ENCODE data around the gene DCAF17. TPM values are rescaled to one million over a fixed set of nuclear protein-coding genes. Genes with fewer than 3 reads are reported as not detected.

The DCAF17 gene
- total RNA-seq, 2 experiments from 2014 or later = 13.0 to 14.3 TPM

DNA sequence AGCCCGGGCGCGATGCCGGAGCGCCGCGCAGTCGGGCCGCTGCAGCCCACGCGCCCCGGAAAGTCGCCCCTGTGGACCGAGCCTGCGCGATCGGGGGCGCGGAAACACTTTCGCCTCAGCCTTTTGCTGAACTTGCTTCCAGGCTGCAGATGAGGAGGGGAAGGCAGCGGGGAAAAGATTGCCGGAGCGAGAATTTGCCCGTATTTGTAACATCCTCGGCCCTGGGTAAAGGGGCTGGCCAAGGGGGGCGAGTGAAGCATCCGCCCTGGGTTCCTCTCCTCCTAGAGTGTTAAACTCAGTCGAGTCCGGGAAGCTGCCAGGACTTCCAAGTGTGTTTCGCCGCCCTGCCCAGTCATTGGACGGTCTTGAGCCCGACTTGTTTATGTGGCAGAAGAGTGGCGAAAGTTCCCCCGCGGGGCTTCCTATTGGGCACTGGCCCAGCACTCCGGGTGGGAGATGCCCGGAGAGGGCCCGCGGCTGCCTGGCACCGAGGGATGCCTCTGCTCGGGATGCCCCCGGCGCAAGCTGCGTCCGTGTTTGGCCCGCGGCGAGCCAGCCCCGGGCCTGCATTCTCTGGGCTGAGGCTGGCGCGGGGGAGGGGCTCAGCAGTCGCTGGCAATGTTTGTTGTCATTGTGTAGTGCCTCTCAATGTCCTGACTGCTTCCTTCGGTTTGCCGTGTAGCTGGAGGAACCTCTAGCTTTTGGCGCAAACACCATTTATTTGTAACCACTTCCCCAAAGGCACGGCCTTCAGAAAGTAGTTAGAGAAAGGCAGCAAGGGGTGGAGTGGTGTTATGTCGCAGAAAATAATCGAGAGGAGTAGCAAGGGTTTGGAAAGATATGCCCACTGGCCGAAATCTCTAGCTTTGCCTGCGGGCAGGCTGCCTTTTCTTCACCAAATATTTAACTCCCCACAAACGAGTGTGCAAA, 89.3 kb downstream of the DCAF17 start:
- DNase-seq = peak in 3 of 14 experiments; percentile 15 to 23 (median 23)
- ChIA-PET POLR2A (interaction anchor here (0.5 kb wide), 1 partner anchor 170 kb away, joined by 3 read pairs; no protein-coding TSS in a partner anchor), CTCF (no interaction called here)
- Histone ChIP-seq H3K4me1 (ENCODE audit: insufficient read depth, low read length) (peaks cover 23% of the 10 kb centered on the region), H3K4me3 (ENCODE audit: low read length) (peak overlapping the region; percentile 47), H3K36me3 (ENCODE audit: insufficient read depth, low read length) (no peaks in the 10 kb centered on the region), H3K27ac (ENCODE audit: low read depth in 1 of 2, low read length in 2 of 2) (no peak overlapping the region), H3K27me3 (ENCODE audit: control insufficient read depth in 1 of 2, insufficient read depth in 2 of 2, low read length in 2 of 2) (peaks cover 25 to 36% of the 10 kb centered on the region in 2 experiments), H3K9me3 (ENCODE audit: control insufficient read depth in 1 of 2, insufficient read depth in 1 of 2, low read length in 2 of 2) (peaks cover 0 to 14% of the 10 kb centered on the region in 2 experiments)
- TF ChIP-seq, protein P1, sequence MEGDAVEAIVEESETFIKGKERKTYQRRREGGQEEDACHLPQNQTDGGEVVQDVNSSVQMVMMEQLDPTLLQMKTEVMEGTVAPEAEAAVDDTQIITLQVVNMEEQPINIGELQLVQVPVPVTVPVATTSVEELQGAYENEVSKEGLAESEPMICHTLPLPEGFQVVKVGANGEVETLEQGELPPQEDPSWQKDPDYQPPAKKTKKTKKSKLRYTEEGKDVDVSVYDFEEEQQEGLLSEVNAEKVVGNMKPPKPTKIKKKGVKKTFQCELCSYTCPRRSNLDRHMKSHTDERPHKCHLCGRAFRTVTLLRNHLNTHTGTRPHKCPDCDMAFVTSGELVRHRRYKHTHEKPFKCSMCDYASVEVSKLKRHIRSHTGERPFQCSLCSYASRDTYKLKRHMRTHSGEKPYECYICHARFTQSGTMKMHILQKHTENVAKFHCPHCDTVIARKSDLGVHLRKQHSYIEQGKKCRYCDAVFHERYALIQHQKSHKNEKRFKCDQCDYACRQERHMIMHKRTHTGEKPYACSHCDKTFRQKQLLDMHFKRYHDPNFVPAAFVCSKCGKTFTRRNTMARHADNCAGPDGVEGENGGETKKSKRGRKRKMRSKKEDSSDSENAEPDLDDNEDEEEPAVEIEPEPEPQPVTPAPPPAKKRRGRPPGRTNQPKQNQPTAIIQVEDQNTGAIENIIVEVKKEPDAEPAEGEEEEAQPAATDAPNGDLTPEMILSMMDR (IDR thresholded peaks at IDR 0.05) = no peak
- H3K4me1 Mint-ChIP-seq (ENCODE audit: low read depth) = peaks cover 9% of the 10 kb centered on the region
- intact Hi-C loops (cut with DNase I, micrococcal nuclease) = no loop called here
- H3K9me3 Mint-ChIP-seq = no peaks in the 10 kb centered on the region
- no peaks in the 10 kb centered on the region for H3K36me3 Mint-ChIP-seq (ENCODE audit: low read depth)
- ATAC-seq (ENCODE audit: poor library complexity) = no peak
- no peak overlapping the region for H3K27ac Mint-ChIP-seq
- peak overlapping the region; percentile 51 for H3K4me3 Mint-ChIP-seq
- H3K27me3 Mint-ChIP-seq = peaks cover 70% of the 10 kb centered on the region

DNA sequence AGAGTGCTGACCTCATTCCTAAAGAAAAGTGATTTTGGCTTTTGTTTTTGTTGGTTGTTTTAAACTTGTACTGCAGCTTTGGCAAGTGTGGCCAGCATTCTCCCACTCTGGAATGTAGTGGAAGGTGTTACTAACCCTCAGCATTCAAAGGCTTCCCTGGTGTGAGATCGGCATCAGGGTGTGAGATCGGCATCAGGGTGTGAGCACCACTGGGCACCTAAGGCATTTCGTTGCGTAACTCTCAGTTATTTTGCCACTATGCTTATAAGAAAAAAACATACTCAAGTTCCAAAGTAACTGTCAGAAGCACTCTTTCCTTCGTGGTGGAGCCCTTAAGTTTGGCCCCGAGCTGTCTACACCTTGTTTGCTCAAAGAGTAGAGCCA, 90.0 kb downstream of the DCAF17 start:
- Histone ChIP-seq H3K4me3 (ENCODE audit: low read length) (no peak overlapping the region), H3K4me1 (ENCODE audit: insufficient read depth, low read length) (peaks cover 23% of the 10 kb centered on the region), H3K27me3 (ENCODE audit: control insufficient read depth in 1 of 2, insufficient read depth in 2 of 2, low read length in 2 of 2) (peaks cover 25 to 36% of the 10 kb centered on the region in 2 experiments), H3K27ac (ENCODE audit: low read depth in 1 of 2, low read length in 2 of 2) (no peak overlapping the region), H3K36me3 (ENCODE audit: insufficient read depth, low read length) (no peaks in the 10 kb centered on the region), H3K9me3 (ENCODE audit: control insufficient read depth in 1 of 2, insufficient read depth in 1 of 2, low read length in 2 of 2) (peaks cover 0 to 14% of the 10 kb centered on the region in 2 experiments)
- intact Hi-C loops (cut with DNase I, micrococcal nuclease) = no loop called here
- TF ChIP-seq, protein P1 (IDR thresholded peaks at IDR 0.05) = no peak
- Mint-ChIP-seq H3K4me1 (ENCODE audit: low read depth) (peaks cover 9% of the 10 kb centered on the region), H3K9me3 (no peaks in the 10 kb centered on the region), H3K36me3 (ENCODE audit: low read depth) (no peaks in the 10 kb centered on the region), H3K4me3 (peak overlapping the region; percentile 51), H3K27me3 (peaks cover 72% of the 10 kb centered on the region), H3K27ac (no peak overlapping the region)
- ATAC-seq (ENCODE audit: poor library complexity) = no peak
- DNase-seq = no peak
- CTCF ChIA-PET = no interaction called here
- POLR2A ChIA-PET = no interaction called here

DNA sequence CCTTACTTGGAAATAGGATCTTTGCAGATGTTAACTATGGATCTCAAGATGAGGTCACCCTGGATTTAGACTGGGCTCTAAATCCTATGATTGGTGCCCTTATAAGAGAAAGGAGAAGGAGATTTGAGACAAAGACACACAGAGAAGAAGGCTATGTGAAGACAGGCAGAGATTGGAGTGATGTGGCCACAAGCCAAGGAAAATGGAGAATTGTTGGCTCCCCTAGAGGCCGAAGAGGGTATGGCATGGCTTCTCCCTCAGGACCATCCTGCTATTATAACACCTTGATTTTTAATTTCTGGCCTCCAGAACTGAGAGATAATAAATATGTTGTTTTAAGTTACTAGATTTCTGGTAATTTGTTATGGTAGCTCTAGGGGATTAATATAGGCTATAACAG, 95.9 kb downstream of the DCAF17 start:
- CTCF ChIA-PET = no interaction called here
- Histone ChIP-seq H3K27ac (ENCODE audit: low read depth in 1 of 2, low read length in 2 of 2) (no peak overlapping the region), H3K4me3 (ENCODE audit: low read length) (no peak overlapping the region), H3K4me1 (ENCODE audit: insufficient read depth, low read length) (no peaks in the 10 kb centered on the region), H3K27me3 (ENCODE audit: control insufficient read depth in 1 of 2, insufficient read depth in 2 of 2, low read length in 2 of 2) (peaks cover 0 to 7% of the 10 kb centered on the region in 2 experiments), H3K36me3 (ENCODE audit: insufficient read depth, low read length) (no peaks in the 10 kb centered on the region), H3K9me3 (ENCODE audit: control insufficient read depth in 1 of 2, insufficient read depth in 1 of 2, low read length in 2 of 2) (peaks cover 3 to 5% of the 10 kb centered on the region in 2 experiments)
- TF ChIP-seq, protein P1 (IDR thresholded peaks at IDR 0.05) = peak; percentile 28
- DNase-seq (peak in 1 of 14 experiments; percentile 7), ATAC-seq (ENCODE audit: poor library complexity) (no peak)
- POLR2A ChIA-PET = no interaction called here
- H3K4me1 Mint-ChIP-seq (ENCODE audit: low read depth) = no peaks in the 10 kb centered on the region
- no peak overlapping the region for H3K27ac Mint-ChIP-seq
- intact Hi-C loops (cut with DNase I, micrococcal nuclease) = no loop called here
- H3K9me3 Mint-ChIP-seq = peaks cover 2% of the 10 kb centered on the region
- no peak overlapping the region for H3K4me3 Mint-ChIP-seq
- H3K27me3 Mint-ChIP-seq = peaks cover 41% of the 10 kb centered on the region
- H3K36me3 Mint-ChIP-seq (ENCODE audit: low read depth) = no peaks in the 10 kb centered on the region

Data from CD4-positive, alpha-beta T cell (primary cell).